Caco-2 (cell line): Measurements from ENCODE around the gene EGFL8. TPM values are rescaled to one million over a fixed set of nuclear protein-coding genes. Genes with fewer than 3 reads are reported as not detected.
A peak's percentile ranks its signal among the peaks of the same experiment; 100 is the strongest.

ENCODE experiments used
- BruUV-seq: library from RNA; stranded (reverse); fragments of 400-500 nt; replicated peaks from 2 replicates; lab custom pipeline; 2021; lab: Mats Ljungman, UMichigan
- CTCF ChIA-PET: fragments of 300-600 bp; sonication (Branson Sonifier 250); formaldehyde crosslinking; loops from one replicate; lab custom pipeline; 2022; ENCODE audit warnings: antibody characterized with exemption; lab: Charles Lee
- POLR2A ChIA-PET: fragments of 300-600 bp; sonication (Branson Sonifier 250); formaldehyde crosslinking; loops from one replicate; lab custom pipeline; 2022; ENCODE audit warnings: antibody characterized with exemption; lab: Charles Lee
- DNase-seq, 2 experiments: peaks; one replicate each; pipeline versions ENCODE4 v3.0.0 to v3.0.0-alpha.2; 2020 to 2022
- H3K27me3 ChIP-seq: replicated peaks from 2 replicates; pipeline ENCODE4 v1.6.0; 2011; ENCODE audit warnings: low read length; ENCODE audit not compliant: control insufficient read depth, insufficient read depth
- H3K36me3 ChIP-seq: 2 replicates; pipeline ENCODE4 v1.5.1; 2011; ENCODE audit warnings: low read length; ENCODE audit not compliant: control insufficient read depth, insufficient read depth
- H3K4me1 ChIP-seq: fragments of 250-450 bp; sonication (Bioruptor Pico); 2 replicates; pipeline ENCODE4 v1.5.1; 2020; ENCODE audit warnings: mild to moderate bottlenecking
- H3K4me3 ChIP-seq: 2 replicates; pipeline ENCODE4 v1.5.1; 2011; ENCODE audit warnings: low read depth, mild to moderate bottlenecking, control low read depth, low read length
- H3K9me3 ChIP-seq: fragments of 250-450 bp; sonication (Bioruptor Pico); 2 replicates; pipeline ENCODE4 v1.5.1; 2020; ENCODE audit warnings: mild to moderate bottlenecking, moderate library complexity
- H3K27ac Mint-ChIP-seq: one replicate; pipeline ENCODE4 v1.8.0; 2022; ENCODE audit warnings: mixed read lengths; ENCODE audit not compliant: unreplicated experiment
- H3K27me3 Mint-ChIP-seq: one replicate; pipeline ENCODE4 v1.8.0; 2022; ENCODE audit warnings: mixed read lengths; ENCODE audit not compliant: insufficient read depth, unreplicated experiment
- H3K36me3 Mint-ChIP-seq: one replicate; pipeline ENCODE4 v1.8.0; 2022; ENCODE audit warnings: mild to moderate bottlenecking, mixed read lengths; ENCODE audit not compliant: insufficient read depth, unreplicated experiment
- H3K4me1 Mint-ChIP-seq: one replicate; pipeline ENCODE4 v1.8.0; 2022; ENCODE audit warnings: low read depth, mixed read lengths; ENCODE audit not compliant: unreplicated experiment
- H3K4me3 Mint-ChIP-seq: one replicate; pipeline ENCODE4 v1.8.0; 2022; ENCODE audit warnings: mild to moderate bottlenecking, moderate library complexity, mixed read lengths; ENCODE audit not compliant: unreplicated experiment
- H3K9me3 Mint-ChIP-seq: one replicate; pipeline ENCODE4 v1.8.0; 2022; ENCODE audit warnings: mixed read lengths; ENCODE audit not compliant: unreplicated experiment
- CTCF ChIP-seq, 2 experiments: fragments of 200-600 bp in 1 of 2; IDR thresholded peaks; 1 replicate in 1 of 2; 2 replicates in 1 of 2; pipeline versions ENCODE4 v1.5.1 to v1.8.0; 2011 to 2022; ENCODE audit warnings: antibody characterized with exemption in 1 of 2, control low read depth in 1 of 2, inconsistent platforms in 1 of 2, low read depth in 1 of 2, low read length in 1 of 2, mild to moderate bottlenecking in 1 of 2, moderate library complexity in 1 of 2; ENCODE audit not compliant: insufficient read depth in 1 of 2, severe bottlenecking in 1 of 2, unreplicated experiment in 1 of 2
- intact Hi-C: fragments of 100-400 bp; cut with micrococcal nuclease; formaldehyde crosslinking; loops from one replicate; pipeline ENCODE4 v1.10.0; 2022; ENCODE audit not compliant: unreplicated experiment
- total RNA-seq: library from RNA; stranded (reverse); gene quantifications from 2 replicates; pipeline ENCODE4 v1.2.3, GENCODE V29; 2022

The EGFL8 gene
- total RNA-seq, 1 experiment from 2014 or later, result 45.0 TPM

GRCh38 chr6:32149092-32149755 is 15.2 kb upstream of the EGFL8 start:
- H3K4me1 ChIP-seq, result peaks cover 47% of the 10 kb centered on the region
- no peaks in the 10 kb centered on the region for H3K27me3 Mint-ChIP-seq
- H3K36me3 ChIP-seq, result no peaks in the 10 kb centered on the region
- intact Hi-C loops, result no loop called here
- H3K27me3 ChIP-seq, result no peaks in the 10 kb centered on the region
- peaks cover 7% of the 10 kb centered on the region for H3K36me3 Mint-ChIP-seq
- H3K9me3 Mint-ChIP-seq, result no peaks in the 10 kb centered on the region
- H3K4me1 Mint-ChIP-seq, result peaks cover 36% of the 10 kb centered on the region
- no TSS peak for BruUV-seq
- no peak overlapping the region for H3K27ac Mint-ChIP-seq
- no peak overlapping the region for H3K4me3 Mint-ChIP-seq
- no peak for TF ChIP-seq CTCF (IDR thresholded peaks at IDR 0.05; ENCODE audit: insufficient read depth in 1 of 2, low read depth in 1 of 2, low read length in 1 of 2, severe bottlenecking in 1 of 2, unreplicated experiment in 1 of 2)
- DNase-seq, result no peak
- ChIA-PET CTCF (no interaction called here), POLR2A (no interaction called here)
- H3K9me3 ChIP-seq, result no peaks in the 10 kb centered on the region
- H3K4me3 ChIP-seq, result no peak overlapping the region

GRCh38 chr6:32149932-32150870 is 14.2 kb upstream of the EGFL8 start:
- Mint-ChIP-seq H3K36me3 (peaks cover 17% of the 10 kb centered on the region), H3K27ac (peak overlapping the region; percentile 96), H3K27me3 (no peaks in the 10 kb centered on the region), H3K9me3 (no peaks in the 10 kb centered on the region), H3K4me1 (peaks cover 36% of the 10 kb centered on the region), H3K4me3 (peak overlapping the region; percentile 26)
- Histone ChIP-seq H3K4me1 (peaks cover 46% of the 10 kb centered on the region), H3K4me3 (no peak overlapping the region), H3K9me3 (no peaks in the 10 kb centered on the region), H3K27me3 (no peaks in the 10 kb centered on the region), H3K36me3 (no peaks in the 10 kb centered on the region)
- ChIA-PET CTCF (no interaction called here), POLR2A (no interaction called here)
- DNase-seq, result no peak
- no TSS peak for BruUV-seq
- intact Hi-C loops, result no loop called here
- no peak for TF ChIP-seq CTCF (IDR thresholded peaks at IDR 0.05; ENCODE audit: insufficient read depth in 1 of 2, low read depth in 1 of 2, low read length in 1 of 2, severe bottlenecking in 1 of 2, unreplicated experiment in 1 of 2)

- peaks cover 1% of the 10 kb centered on the region; the same call in 1 of the 2 replicates for H3K36me3 ChIP-seq
- ChIA-PET CTCF (interaction anchor here (1.0 kb wide), 1 partner anchor 44 kb away, joined by 3 read pairs; no protein-coding TSS in a partner anchor), POLR2A (no interaction called here)
- no TSS peak for BruUV-seq
- H3K4me1 ChIP-seq, result peaks cover 40% of the 10 kb centered on the region
- TF ChIP-seq CTCF (IDR thresholded peaks at IDR 0.05; ENCODE audit: insufficient read depth in 1 of 2, low read depth in 1 of 2, low read length in 1 of 2, severe bottlenecking in 1 of 2, unreplicated experiment in 1 of 2), result no peak
- Mint-ChIP-seq H3K4me1 (peaks cover 28% of the 10 kb centered on the region), H3K4me3 (peak overlapping the region; percentile 26), H3K36me3 (peaks cover 28% of the 10 kb centered on the region), H3K27ac (peak overlapping the region; percentile 96), H3K9me3 (no peaks in the 10 kb centered on the region), H3K27me3 (no peaks in the 10 kb centered on the region)
- no peaks in the 10 kb centered on the region for H3K9me3 ChIP-seq
- H3K4me3 ChIP-seq, result no peak overlapping the region
- intact Hi-C loops, result no loop called here
- no peaks in the 10 kb centered on the region for H3K27me3 ChIP-seq
- no peak for DNase-seq
Measured at GRCh38 chr6:32151181-32151862, 13.1 kb upstream of the EGFL8 start.
